SJCRH30 (cell line): ENCODE results near the gene MSGN1. TPM values are rescaled to one million over a fixed set of nuclear protein-coding genes. Genes with fewer than 3 reads are reported as not detected.

Experiments used
- DNase-seq, 2 experiments: peaks; one replicate each; pipeline ENCODE4 v3.0.0-alpha.2; 2015 to 2020
- H3K27ac ChIP-seq: fragments of 250-450 bp; sonication (Bioruptor Pico); 2 replicates; pipeline ENCODE4 v1.5.1; 2020; ENCODE audit warnings: mild to moderate bottlenecking, moderate library complexity
- H3K27me3 ChIP-seq: fragments of 250-450 bp; sonication (Bioruptor Pico); 2 replicates; pipeline ENCODE4 v1.5.1; 2020; ENCODE audit warnings: mild to moderate bottlenecking, moderate library complexity
- H3K36me3 ChIP-seq: fragments of 250-450 bp; sonication (Bioruptor Pico); 2 replicates; pipeline ENCODE4 v1.5.1; 2020; ENCODE audit warnings: mild to moderate bottlenecking, moderate library complexity
- H3K4me1 ChIP-seq: fragments of 250-450 bp; sonication (Bioruptor Pico); 2 replicates; pipeline ENCODE4 v1.5.1; 2020; ENCODE audit warnings: mild to moderate bottlenecking, moderate library complexity
- H3K4me3 ChIP-seq: fragments of 250-450 bp; sonication (Bioruptor Pico); 2 replicates; pipeline ENCODE4 v1.5.1; 2020; ENCODE audit warnings: mild to moderate bottlenecking, moderate library complexity
- H3K9me3 ChIP-seq: fragments of 250-450 bp; sonication (Bioruptor Pico); replicated peaks from 2 replicates; pipeline ENCODE4 v1.5.1; 2020; ENCODE audit warnings: mild to moderate bottlenecking, moderate library complexity
- total RNA-seq: library from RNA; depleted of rRNA; stranded (reverse); fragments of >200 nt; shearing (Covaris generic); gene quantifications from 2 replicates; pipeline ENCODE4 v1.2.3, GENCODE V29; 2014; rRNA removed

The MSGN1 gene
- total RNA-seq, 1 experiment from 2014 or later = not detected

- Histone ChIP-seq H3K9me3 (no peaks in the 10 kb centered on the region), H3K4me1 (peaks cover 38% of the 10 kb centered on the region), H3K4me3 (no peak overlapping the region), H3K36me3 (no peaks in the 10 kb centered on the region), H3K27ac (no peak overlapping the region), H3K27me3 (no peaks in the 10 kb centered on the region)
- DNase-seq = no peak
Measured at GRCh38 chr2:17850151-17850550, 33.9 kb downstream of the MSGN1 start.

- H3K27ac ChIP-seq = peak overlapping the region; percentile 7; the same call in 1 of the 2 replicates
Measured at GRCh38 chr2:17851731-17852585, 35.7 kb downstream of the MSGN1 start.

GRCh38 chr2:17853799-17854198 lies 37.5 kb downstream of the MSGN1 start:
- peaks cover 20% of the 10 kb centered on the region for H3K4me1 ChIP-seq
- DNase-seq = no peak

More at GRCh38 chr2:17851731-17852585, 35.7 kb downstream of the MSGN1 start:
- H3K4me1 ChIP-seq = peaks cover 38% of the 10 kb centered on the region
- no peaks in the 10 kb centered on the region for H3K27me3 ChIP-seq
- no peaks in the 10 kb centered on the region for H3K36me3 ChIP-seq
- no peak overlapping the region for H3K4me3 ChIP-seq
- no peaks in the 10 kb centered on the region for H3K9me3 ChIP-seq
- peak; percentile 84 to 95 for DNase-seq

GRCh38 chr2:17857021-17857420 lies 40.8 kb downstream of the MSGN1 start:
- Histone ChIP-seq H3K4me1 (peaks cover 4% of the 10 kb centered on the region), H3K4me3 (no peak overlapping the region), H3K27me3 (no peaks in the 10 kb centered on the region), H3K27ac (no peak overlapping the region), H3K36me3 (no peaks in the 10 kb centered on the region), H3K9me3 (no peaks in the 10 kb centered on the region)
- no peak for DNase-seq

More at GRCh38 chr2:17853799-17854198, 37.5 kb downstream of the MSGN1 start:
- H3K9me3 ChIP-seq = no peaks in the 10 kb centered on the region
- H3K27ac ChIP-seq = no peak overlapping the region
- H3K36me3 ChIP-seq = no peaks in the 10 kb centered on the region
- no peaks in the 10 kb centered on the region for H3K27me3 ChIP-seq
- H3K4me3 ChIP-seq = no peak overlapping the region

GRCh38 chr2:17858064-17858463 lies 41.8 kb downstream of the MSGN1 start:
- H3K27me3 ChIP-seq = no peaks in the 10 kb centered on the region
- H3K4me1 ChIP-seq = no peaks in the 10 kb centered on the region
- H3K9me3 ChIP-seq = no peaks in the 10 kb centered on the region
- DNase-seq = no peak
- H3K27ac ChIP-seq = no peak overlapping the region
- no peak overlapping the region for H3K4me3 ChIP-seq
- H3K36me3 ChIP-seq = no peaks in the 10 kb centered on the region

GRCh38 chr2:17863539-17863938 lies 47.3 kb downstream of the MSGN1 start:
- H3K36me3 ChIP-seq = no peaks in the 10 kb centered on the region
- no peaks in the 10 kb centered on the region for H3K27me3 ChIP-seq
- no peak for DNase-seq
- no peak overlapping the region for H3K4me3 ChIP-seq
- H3K27ac ChIP-seq = no peak overlapping the region
- H3K4me1 ChIP-seq = no peaks in the 10 kb centered on the region
- no peaks in the 10 kb centered on the region for H3K9me3 ChIP-seq

- Histone ChIP-seq H3K4me3 (no peak overlapping the region), H3K27ac (no peak overlapping the region), H3K9me3 (no peaks in the 10 kb centered on the region), H3K27me3 (no peaks in the 10 kb centered on the region), H3K36me3 (no peaks in the 10 kb centered on the region), H3K4me1 (no peaks in the 10 kb centered on the region)
- no peak for DNase-seq
Measured at GRCh38 chr2:17864676-17865075, 48.4 kb downstream of the MSGN1 start.

GRCh38 chr2:17867133-17867532 lies 50.9 kb downstream of the MSGN1 start:
- H3K36me3 ChIP-seq = no peaks in the 10 kb centered on the region
- no peaks in the 10 kb centered on the region for H3K4me1 ChIP-seq
- DNase-seq = no peak
- H3K9me3 ChIP-seq = no peaks in the 10 kb centered on the region
- H3K27ac ChIP-seq = no peak overlapping the region
- H3K27me3 ChIP-seq = no peaks in the 10 kb centered on the region
- no peak overlapping the region for H3K4me3 ChIP-seq

Other genes with a start within 250 kb of the MSGN1 start
- gene SMC6, start 62.6 kb upstream of the MSGN1 start, total RNA-seq = 55.2 and 75.7 TPM in 2 replicates
- gene GEN1, start 62.3 kb upstream of the MSGN1 start, total RNA-seq = 46.8 and 63.1 TPM in 2 replicates
- 90.2 and 98.4 TPM in 2 replicates for gene KCNS3, start 62.2 kb downstream of the MSGN1 start, total RNA-seq